HCT116 (cell line): ENCODE results near the gene SET. TPM values are rescaled to one million over a fixed set of nuclear protein-coding genes. Genes with fewer than 3 reads are reported as not detected.

ENCODE experiments used
- ATAC-seq: fragments of 200-7000 bp; cut with Tn5 transposase; 2 replicates; pipeline ENCODE4 v1.9.1; 2020; ENCODE audit warnings: mild to moderate bottlenecking, moderate library complexity
- BruUV-seq: library from RNA; stranded (reverse); fragments of 400-500 nt; replicated peaks from 2 replicates; lab custom pipeline; 2021; lab: Mats Ljungman, UMichigan
- CTCF ChIA-PET: fragments of 300-600 bp; sonication (Branson Sonifier 250); formaldehyde crosslinking; loops from one replicate; lab custom pipeline; 2021; ENCODE audit warnings: antibody characterized with exemption; lab: Charles Lee
- POLR2A ChIA-PET: fragments of 300-600, 350-600 bp; sonication (Branson Sonifier 250); formaldehyde crosslinking; loops from one replicate; lab custom pipeline; 2021; ENCODE audit warnings: antibody characterized with exemption; lab: Charles Lee
- RAD21 ChIA-PET, 2 experiments: fragments of 300-600 bp; sonication (Branson Sonifier 250); formaldehyde crosslinking; loops; one replicate each; lab custom pipeline; 2023; ENCODE audit warnings: low total read pairs in 2 of 2; ENCODE audit not compliant: uncharacterized antibody in 2 of 2, unreplicated experiment in 2 of 2, low non-redundant PET in 1 of 2; lab: Charles Lee
- DNase-seq: peaks from one replicate; pipeline ENCODE4 v3.0.0-alpha.2; 2010; ENCODE audit warnings: low read depth, low spot score
- H2AFZ ChIP-seq: fragments of 200-600 bp; shearing (Covaris generic), sonication (generic); 2 replicates; pipeline ENCODE4 v1.6.1; 2017; ENCODE audit warnings: low read depth, mixed run types, mixed read lengths, antibody characterized with exemption, low read length; ENCODE audit not compliant: poor library complexity, severe bottlenecking
- H3K27ac ChIP-seq: 2 replicates; pipeline ENCODE4 v1.5.1; 2012; ENCODE audit warnings: low read depth, low read length
- H3K27me3 ChIP-seq: fragments of 200-600 bp; sonication (generic); 2 replicates; pipeline ENCODE4 v1.6.1; 2016; ENCODE audit warnings: mixed run types, low read length, mixed read lengths; ENCODE audit not compliant: insufficient read depth
- H3K36me3 ChIP-seq, 2 experiments: fragments of 200-500 bp in 1 of 2; fragments of 200-600 bp in 1 of 2; sonication (Bioruptor generic) in 1 of 2; sonication (generic) in 1 of 2; 2 replicates each; pipeline versions ENCODE4 v1.5.1 to v1.6.1; 2014 to 2016; ENCODE audit warnings: low read length in 2 of 2, inconsistent platforms in 1 of 2, mixed read lengths in 1 of 2, mixed run types in 1 of 2; ENCODE audit not compliant: insufficient read depth in 2 of 2, control insufficient read depth in 1 of 2
- H3K4me1 ChIP-seq, 2 experiments: fragments of 200-600 bp in 1 of 2; sonication (generic) in 1 of 2; 2 replicates each; pipeline versions ENCODE4 v1.5.1 to v1.6.1; 2012 to 2017; ENCODE audit warnings: low read length in 2 of 2, inconsistent platforms in 1 of 2, mild to moderate bottlenecking in 1 of 2, mixed read lengths in 1 of 2, mixed run types in 1 of 2, moderate library complexity in 1 of 2; ENCODE audit not compliant: insufficient read depth in 2 of 2, control insufficient read depth in 1 of 2
- H3K4me2 ChIP-seq: fragments of 200-600 bp; sonication (generic); 2 replicates; pipeline ENCODE4 v1.6.1; 2017; ENCODE audit warnings: mixed run types, low read length, mixed read lengths
- H3K4me3 ChIP-seq, 2 experiments: fragments of 200-600 bp in 1 of 2; sonication (generic) in 1 of 2; replicated peaks in 1 of 2; 2 replicates each; pipeline ENCODE4 v1.5.1; 2011 to 2016; ENCODE audit warnings: low read length in 2 of 2, control low read depth in 1 of 2, low read depth in 1 of 2, mild to moderate bottlenecking in 1 of 2, mixed read lengths in 1 of 2, mixed run types in 1 of 2
- H3K79me2 ChIP-seq: fragments of 200-600 bp; sonication (generic); 2 replicates; pipeline ENCODE4 v1.6.1; 2017; ENCODE audit warnings: mild to moderate bottlenecking, mixed run types, low read length, moderate library complexity, mixed read lengths; ENCODE audit not compliant: insufficient read depth
- H3K9ac ChIP-seq: fragments of 200-600 bp; sonication (generic); 2 replicates; pipeline ENCODE4 v1.6.1; 2016; ENCODE audit warnings: low read length, mixed read lengths
- H3K9me2 ChIP-seq: fragments of 200-600 bp; sonication (generic), shearing (Covaris generic); 2 replicates; pipeline ENCODE4 v1.6.1; 2017; ENCODE audit warnings: mixed run types, mild to moderate bottlenecking, moderate library complexity; ENCODE audit not compliant: insufficient read depth
- H3K9me3 ChIP-seq, 2 experiments: fragments of 200-500 bp in 1 of 2; fragments of 200-600 bp in 1 of 2; sonication (Bioruptor generic) in 1 of 2; sonication (generic) in 1 of 2; 2 replicates each; pipeline ENCODE4 v1.6.1; 2014 to 2017; ENCODE audit warnings: low read length in 2 of 2, mixed read lengths in 2 of 2, inconsistent platforms in 1 of 2, low read depth in 1 of 2, mild to moderate bottlenecking in 1 of 2, mixed run types in 1 of 2, moderate library complexity in 1 of 2; ENCODE audit not compliant: control insufficient read depth in 1 of 2, insufficient read depth in 1 of 2
- H4K20me1 ChIP-seq: fragments of 200-600 bp; sonication (generic), shearing (Covaris generic); 2 replicates; pipeline ENCODE4 v1.6.1; 2017; ENCODE audit warnings: mixed run types, mild to moderate bottlenecking, moderate library complexity; ENCODE audit not compliant: insufficient read depth
- ATF3 ChIP-seq: IDR thresholded peaks from 2 replicates; pipeline ENCODE4 v1.6.1; 2012
- CBX3 ChIP-seq: IDR thresholded peaks from 2 replicates; pipeline ENCODE4 v1.6.1; 2012; ENCODE audit warnings: low read depth
- CEBPB ChIP-seq: IDR thresholded peaks from 2 replicates; pipeline ENCODE4 v1.6.1; 2012; ENCODE audit warnings: low read depth
- EZH2 ChIP-seq: fragments of 200-600 bp; sonication (generic); IDR thresholded peaks from 2 replicates; pipeline ENCODE4 v1.6.1; 2017; ENCODE audit warnings: antibody characterized with exemption, mixed run types
- JUND ChIP-seq: IDR thresholded peaks from 2 replicates; pipeline ENCODE4 v1.6.1; 2012
- MAX ChIP-seq: IDR thresholded peaks from 2 replicates; pipeline ENCODE4 v1.6.1; 2012
- POLR2AphosphoS5 ChIP-seq: IDR thresholded peaks from 2 replicates; pipeline ENCODE4 v1.6.1; 2011; ENCODE audit warnings: mild to moderate bottlenecking, low read depth, low read length, moderate library complexity
- RAD21 ChIP-seq: IDR thresholded peaks from 2 replicates; pipeline ENCODE4 v1.6.1; 2012; ENCODE audit warnings: low read depth, mild to moderate bottlenecking
- REST ChIP-seq: IDR thresholded peaks from 2 replicates; pipeline ENCODE4 v1.6.1; 2012; ENCODE audit warnings: low read depth
- SIN3A ChIP-seq: IDR thresholded peaks from 2 replicates; pipeline ENCODE4 v1.6.1; 2012; ENCODE audit warnings: low read depth
- SP1 ChIP-seq: IDR thresholded peaks from 2 replicates; pipeline ENCODE4 v1.6.1; 2012; ENCODE audit warnings: low read depth
- TCF7L2 ChIP-seq: IDR thresholded peaks from 2 replicates; pipeline ENCODE4 v1.7.0; 2011; ENCODE audit warnings: borderline replicate concordance, inconsistent platforms; ENCODE audit not compliant: insufficient read depth, insufficient read length; ENCODE audit errors: extremely low read depth
- YY1 ChIP-seq: IDR thresholded peaks from 2 replicates; pipeline ENCODE4 v1.6.1; 2011; ENCODE audit warnings: low read length, low read depth, moderate library complexity, mild to moderate bottlenecking; ENCODE audit not compliant: insufficient replicate concordance; ENCODE audit errors: extremely low read depth
- ZFX ChIP-seq: fragments of 450-650 bp; IDR thresholded peaks from 2 replicates; pipeline ENCODE4 v1.6.1; 2017
- ZNF274 ChIP-seq: fragments of 200-500 bp; sonication (Bioruptor generic); IDR thresholded peaks from 2 replicates; pipeline ENCODE4 v1.6.1; 2014; ENCODE audit warnings: mild to moderate bottlenecking, low read depth, low read length, inconsistent platforms
- intact Hi-C: fragments of 100-400 bp; cut with micrococcal nuclease; formaldehyde crosslinking; loops from 2 replicates; pipeline ENCODE4 v1.10.0; 2022
- total RNA-seq: library from RNA; stranded (reverse); gene quantifications from one replicate; pipeline ENCODE4 v1.2.1, GENCODE V29; 2021; ENCODE audit not compliant: unreplicated experiment

The SET gene
- total RNA-seq, 1 experiment from 2014 or later, result 595 TPM

- ChIA-PET POLR2A (no interaction called here), CTCF (interaction anchor here (1.3 kb wide), 1 partner anchor 9 kb away, joined by 3 read pairs; no protein-coding TSS in a partner anchor), RAD21 (no interaction called here)
- Histone ChIP-seq H3K9me3 (no peaks in the 10 kb centered on the region), H3K36me3 (no peaks in the 10 kb centered on the region), H3K9me2 (no peaks in the 10 kb centered on the region), H3K9ac (no peak overlapping the region), H3K4me2 (no peak overlapping the region), H3K27ac (no peak overlapping the region), H2AFZ (no peak overlapping the region), H3K4me1 (no peaks in the 10 kb centered on the region), H3K4me3 (no peak overlapping the region), H3K27me3 (no peaks in the 10 kb centered on the region), H3K79me2 (no peaks in the 10 kb centered on the region), H4K20me1 (no peaks in the 10 kb centered on the region)
- no TSS peak for BruUV-seq
- TF ChIP-seq RAD21 (no peak), ZFX (no peak), SP1 (no peak), CBX3 (no peak), YY1 (no peak)
- ATAC-seq, result no peak
- intact Hi-C loops, result no loop called here
- DNase-seq, result no peak
Observed at GRCh38 chr9:128742401-128742800, 53.4 kb downstream of the SET start.

GRCh38 chr9:128743421-128743820 is 54.4 kb downstream of the SET start:
- Histone ChIP-seq H3K9me2 (no peaks in the 10 kb centered on the region), H3K4me2 (no peak overlapping the region), H3K9me3 (no peaks in the 10 kb centered on the region), H3K9ac (no peak overlapping the region), H3K79me2 (no peaks in the 10 kb centered on the region), H3K4me1 (no peaks in the 10 kb centered on the region), H4K20me1 (no peaks in the 10 kb centered on the region), H2AFZ (no peak overlapping the region), H3K27me3 (no peaks in the 10 kb centered on the region), H3K36me3 (no peaks in the 10 kb centered on the region), H3K4me3 (no peak overlapping the region), H3K27ac (no peak overlapping the region)
- ATAC-seq (no peak), DNase-seq (no peak)
- ChIA-PET POLR2A (no interaction called here), RAD21 (no interaction called here), CTCF (interaction anchor here (1.7 kb wide), 1 partner anchor 10 kb away, joined by 6 read pairs; no protein-coding TSS in a partner anchor)
- intact Hi-C loops, result no loop called here
- no TSS peak for BruUV-seq
- TF ChIP-seq SIN3A (no peak), REST (no peak), RAD21 (no peak), EZH2 (no peak), CEBPB (no peak), TCF7L2 (no peak), JUND (no peak), ATF3 (no peak), POLR2AphosphoS5 (no peak), MAX (no peak), ZNF274 (no peak)
